SK-N-MC (cell line): ENCODE results near the gene TNIK.

ENCODE experiments used
- EZH2 ChIP-seq: fragments of 200-600 bp; sonication (generic); IDR thresholded peaks from one replicate; pipeline ENCODE4 v1.6.1; 2017; ENCODE audit warnings: antibody characterized with exemption
- POLR2AphosphoS5 ChIP-seq: IDR thresholded peaks from 2 replicates; pipeline ENCODE4 v1.6.1; 2012; ENCODE audit warnings: mild to moderate bottlenecking, low read depth, low read length, borderline replicate concordance

DNA sequence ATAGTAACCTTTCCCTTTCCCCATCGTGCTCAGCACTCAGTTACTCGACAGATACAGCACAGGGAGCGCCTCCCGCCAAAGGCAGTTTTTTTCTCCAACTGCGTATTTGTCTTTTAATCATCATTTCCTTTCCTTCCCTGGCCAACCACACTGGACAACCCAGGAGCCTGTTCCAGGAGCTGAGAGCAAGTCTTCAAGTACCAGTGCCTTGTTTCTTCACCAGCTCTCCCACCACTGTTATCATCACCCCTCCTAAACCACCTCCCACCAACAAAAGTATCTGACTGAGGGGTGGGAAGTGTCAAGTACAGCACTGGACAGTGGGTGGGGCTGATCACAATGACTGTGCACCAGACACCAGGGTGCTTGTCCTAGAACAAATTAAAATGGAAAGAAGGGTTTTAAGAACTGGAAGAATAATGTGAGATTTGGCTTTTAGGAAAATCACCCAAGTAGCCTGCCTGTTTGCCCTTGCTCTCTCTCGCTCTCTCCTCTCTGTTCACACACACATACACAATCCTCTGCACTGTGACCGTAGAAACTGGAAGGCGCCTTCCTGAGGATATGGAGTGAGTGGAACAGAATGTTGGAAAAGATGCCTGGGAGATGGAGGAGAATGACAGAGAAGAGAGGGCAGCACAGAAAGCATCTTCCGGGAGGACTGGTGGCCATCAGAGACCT, 126.3 kb downstream of the TNIK start:
- TF ChIP-seq EZH2 (no peak), POLR2AphosphoS5 (no peak)
